ENCODE results near the gene COL4A1. TPM values are rescaled to one million over a fixed set of nuclear protein-coding genes. Genes with fewer than 3 reads are reported as not detected.

Gene COL4A1
- total RNA-seq, 2 experiments from 2014 or later: not detected

- H3K9me3 Mint-ChIP-seq (ENCODE audit: low read depth): no peaks in the 10 kb centered on the region
- no peak overlapping the region for H3K27ac Mint-ChIP-seq
These were observed 40.1 kb upstream of the COL4A1 start for GRCh38 chr13:110347088-110347487.

GRCh38 chr13:110346661-110347067 is 39.7 kb upstream of the COL4A1 start:
- peaks cover 12% of the 10 kb centered on the region for H3K27me3 Mint-ChIP-seq
- H3K4me3 Mint-ChIP-seq: no peak overlapping the region
- H3K27ac Mint-ChIP-seq: no peak overlapping the region
- H3K9me3 Mint-ChIP-seq (ENCODE audit: low read depth): no peaks in the 10 kb centered on the region
- H3K4me1 Mint-ChIP-seq: peaks cover 2% of the 10 kb centered on the region
- no peaks in the 10 kb centered on the region for H3K36me3 Mint-ChIP-seq
- CTCF ChIA-PET: no interaction called here
- ATAC-seq: no peak
- DNase-seq: no peak

More at GRCh38 chr13:110347088-110347487, 40.1 kb upstream of the COL4A1 start:
- ATAC-seq (no peak), DNase-seq (no peak)
- peaks cover 9% of the 10 kb centered on the region for H3K27me3 Mint-ChIP-seq
- no peak overlapping the region for H3K4me3 Mint-ChIP-seq
- CTCF ChIA-PET: no interaction called here
- H3K4me1 Mint-ChIP-seq: no peaks in the 10 kb centered on the region
- H3K36me3 Mint-ChIP-seq: no peaks in the 10 kb centered on the region

DNA sequence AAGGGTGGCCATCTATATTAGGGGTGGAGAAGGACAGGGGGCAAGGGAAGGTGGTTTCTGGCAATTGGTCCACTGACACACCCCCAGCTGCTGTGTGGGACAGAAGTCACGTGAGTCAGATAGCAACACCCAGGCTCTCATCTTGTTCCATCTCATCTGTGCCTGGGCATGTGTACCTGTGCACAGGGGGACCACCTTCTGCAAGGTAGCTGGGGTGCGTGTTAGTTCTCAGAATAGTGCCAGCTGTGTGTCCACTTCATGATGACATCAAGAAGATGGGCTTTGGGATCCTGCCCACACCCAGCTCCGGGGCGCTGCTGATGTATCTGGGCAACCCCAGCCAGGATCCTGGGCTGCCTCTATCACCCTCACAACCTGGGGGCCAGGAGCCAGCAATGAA is 38.7 kb upstream of the COL4A1 start:
- Mint-ChIP-seq H3K9me3 (ENCODE audit: low read depth) (no peaks in the 10 kb centered on the region), H3K4me3 (no peak overlapping the region), H3K36me3 (peaks cover 1% of the 10 kb centered on the region), H3K4me1 (peaks cover 12% of the 10 kb centered on the region), H3K27me3 (peaks cover 20% of the 10 kb centered on the region), H3K27ac (no peak overlapping the region)
- CTCF ChIA-PET: no interaction called here
- ATAC-seq (no peak), DNase-seq (no peak)

DNA sequence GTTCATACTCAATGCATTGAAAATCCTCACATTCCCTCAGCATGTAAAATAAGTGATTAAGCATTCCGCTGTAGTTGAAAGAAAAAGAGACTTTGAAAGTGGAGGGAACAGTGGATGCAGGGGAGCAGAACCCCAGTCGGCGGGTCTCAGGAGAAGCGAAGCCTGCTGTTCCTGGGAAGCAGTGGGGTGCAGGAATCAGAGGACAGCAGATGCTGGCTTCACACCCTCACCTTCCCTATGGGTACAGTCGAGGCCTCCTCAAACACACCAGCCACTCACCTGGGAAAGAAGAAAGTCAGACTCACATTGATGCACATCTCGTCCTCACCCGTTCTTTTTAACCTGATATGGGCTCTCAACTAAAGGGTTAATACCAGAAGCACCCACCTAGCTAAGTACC is 38.3 kb upstream of the COL4A1 start:
- no peak for ATAC-seq
- H3K4me3 Mint-ChIP-seq: no peak overlapping the region
- H3K27me3 Mint-ChIP-seq: peaks cover 23% of the 10 kb centered on the region
- CTCF ChIA-PET: no interaction called here
- H3K36me3 Mint-ChIP-seq: peaks cover 1% of the 10 kb centered on the region
- H3K9me3 Mint-ChIP-seq (ENCODE audit: low read depth): no peaks in the 10 kb centered on the region
- DNase-seq: no peak
- H3K4me1 Mint-ChIP-seq: peaks cover 16% of the 10 kb centered on the region
- H3K27ac Mint-ChIP-seq: no peak overlapping the region

- no peaks in the 10 kb centered on the region for H3K9me3 Mint-ChIP-seq (ENCODE audit: low read depth)
- peaks cover 18% of the 10 kb centered on the region for H3K4me1 Mint-ChIP-seq
- H3K27ac Mint-ChIP-seq: no peak overlapping the region
- DNase-seq (no peak), ATAC-seq (no peak)
- CTCF ChIA-PET: no interaction called here
- peaks cover 1% of the 10 kb centered on the region for H3K36me3 Mint-ChIP-seq
- H3K4me3 Mint-ChIP-seq: no peak overlapping the region
- peaks cover 27% of the 10 kb centered on the region for H3K27me3 Mint-ChIP-seq
These were observed 37.4 kb upstream of the COL4A1 start for GRCh38 chr13:110344320-110344719.

GRCh38 chr13:110343241-110343865 is 36.4 kb upstream of the COL4A1 start:
- no peak overlapping the region for H3K4me3 Mint-ChIP-seq
- DNase-seq: no peak
- ATAC-seq: no peak
- H3K36me3 Mint-ChIP-seq: peaks cover 1% of the 10 kb centered on the region
- CTCF ChIA-PET: no interaction called here
- H3K4me1 Mint-ChIP-seq: peaks cover 18% of the 10 kb centered on the region
- peaks cover 35% of the 10 kb centered on the region for H3K27me3 Mint-ChIP-seq
- no peaks in the 10 kb centered on the region for H3K9me3 Mint-ChIP-seq (ENCODE audit: low read depth)
- H3K27ac Mint-ChIP-seq: no peak overlapping the region

- DNase-seq: no peak
- Mint-ChIP-seq H3K4me1 (peaks cover 18% of the 10 kb centered on the region), H3K27me3 (peaks cover 35% of the 10 kb centered on the region), H3K36me3 (peaks cover 1% of the 10 kb centered on the region), H3K4me3 (no peak overlapping the region), H3K9me3 (ENCODE audit: low read depth) (no peaks in the 10 kb centered on the region), H3K27ac (no peak overlapping the region)
- ATAC-seq: no peak
- CTCF ChIA-PET: no interaction called here
These were observed 35.5 kb upstream of the COL4A1 start for GRCh38 chr13:110342474-110342873.

GRCh38 chr13:110341445-110342244 is 34.7 kb upstream of the COL4A1 start:
- Mint-ChIP-seq H3K27me3 (peaks cover 35% of the 10 kb centered on the region), H3K27ac (no peak overlapping the region), H3K36me3 (peaks cover 1% of the 10 kb centered on the region), H3K4me3 (no peak overlapping the region), H3K4me1 (peaks cover 18% of the 10 kb centered on the region), H3K9me3 (ENCODE audit: low read depth) (no peaks in the 10 kb centered on the region)
- ATAC-seq (no peak), DNase-seq (no peak)
- CTCF ChIA-PET: no interaction called here

DNA sequence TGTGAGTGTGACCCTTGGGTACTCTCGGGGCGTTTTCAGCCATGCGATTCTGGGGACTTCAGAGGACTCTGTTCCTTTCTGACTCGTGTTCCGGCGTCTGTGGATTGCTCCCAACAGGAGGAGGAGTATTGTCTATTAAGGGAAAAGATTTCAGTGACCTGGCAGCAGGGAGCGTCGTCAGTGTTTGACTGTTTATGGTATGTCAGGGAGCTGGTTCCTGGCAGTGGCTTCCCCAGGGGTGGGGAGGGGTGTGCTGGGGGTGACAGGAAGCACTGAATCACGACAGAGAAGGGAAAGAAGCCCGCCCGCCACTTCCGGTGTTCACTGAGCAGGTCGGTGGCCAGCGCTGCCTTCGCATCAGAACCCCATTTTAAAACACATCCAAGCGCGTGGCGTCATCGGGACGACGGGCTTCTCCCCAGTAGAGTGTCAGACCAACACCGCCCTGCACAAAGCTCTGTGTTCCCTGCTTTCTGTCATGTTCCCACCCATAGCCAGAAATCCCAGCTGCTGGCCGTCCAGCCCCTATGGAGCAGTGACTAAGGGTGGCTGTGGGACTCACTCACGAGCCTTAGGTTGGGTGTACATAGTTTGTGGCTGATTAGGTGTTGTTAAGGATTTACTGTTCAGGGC is 34.0 kb upstream of the COL4A1 start:
- H3K27ac Mint-ChIP-seq: no peak overlapping the region
- H3K4me3 Mint-ChIP-seq: no peak overlapping the region
- H3K36me3 Mint-ChIP-seq: peaks cover 1% of the 10 kb centered on the region
- DNase-seq: peak; percentile 69
- peaks cover 37% of the 10 kb centered on the region for H3K27me3 Mint-ChIP-seq
- CTCF ChIA-PET: no interaction called here
- ATAC-seq: peak; percentile 87
- H3K9me3 Mint-ChIP-seq (ENCODE audit: low read depth): no peaks in the 10 kb centered on the region
- H3K4me1 Mint-ChIP-seq: peaks cover 18% of the 10 kb centered on the region

- Mint-ChIP-seq H3K4me3 (no peak overlapping the region), H3K4me1 (peaks cover 18% of the 10 kb centered on the region), H3K9me3 (ENCODE audit: low read depth) (no peaks in the 10 kb centered on the region), H3K27ac (no peak overlapping the region), H3K36me3 (peaks cover 1% of the 10 kb centered on the region), H3K27me3 (peaks cover 37% of the 10 kb centered on the region)
- ATAC-seq: no peak
- CTCF ChIA-PET: no interaction called here
- no peak for DNase-seq
These were observed 33.1 kb upstream of the COL4A1 start for GRCh38 chr13:110339975-110340550.

- Mint-ChIP-seq H3K4me1 (peaks cover 18% of the 10 kb centered on the region), H3K9me3 (ENCODE audit: low read depth) (no peaks in the 10 kb centered on the region), H3K4me3 (no peak overlapping the region), H3K27me3 (peaks cover 37% of the 10 kb centered on the region), H3K36me3 (peaks cover 1% of the 10 kb centered on the region), H3K27ac (no peak overlapping the region)
- DNase-seq: no peak
- CTCF ChIA-PET: no interaction called here
- ATAC-seq: no peak
These were observed 32.3 kb upstream of the COL4A1 start for GRCh38 chr13:110339263-110339662.

DNA sequence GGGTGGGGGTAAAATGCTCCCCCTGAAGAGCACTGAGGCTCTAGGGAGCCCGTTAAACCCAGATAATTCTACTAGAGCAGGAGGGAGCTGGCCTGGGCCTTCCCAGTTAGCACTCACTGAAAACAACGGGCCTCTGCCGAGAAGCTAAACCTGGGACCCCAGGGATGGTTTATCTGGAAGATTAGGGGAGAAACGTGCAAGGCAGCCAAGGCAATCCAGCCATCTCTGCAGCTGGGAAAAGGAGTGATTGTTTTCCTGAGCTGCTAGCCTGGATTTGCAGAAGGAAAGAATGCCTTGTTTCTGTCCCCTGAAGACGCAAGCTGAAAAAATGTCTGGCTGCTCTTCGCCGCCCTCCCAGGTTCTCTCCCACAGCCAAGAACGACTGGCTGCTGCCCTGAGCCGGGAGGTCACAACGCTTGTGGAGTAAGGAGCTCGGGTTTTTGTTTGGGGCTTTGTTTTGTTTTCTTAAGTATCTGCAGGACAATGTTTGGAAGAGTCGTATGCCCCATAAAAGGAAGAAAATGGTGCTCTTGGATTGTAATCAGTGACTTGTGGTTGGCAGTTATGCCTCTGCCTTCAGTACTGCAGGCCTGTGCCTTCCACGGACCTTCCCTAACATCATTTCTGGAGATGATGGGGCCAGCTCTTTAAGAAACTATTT is 31.6 kb upstream of the COL4A1 start:
- no peak overlapping the region for H3K4me3 Mint-ChIP-seq
- DNase-seq (no peak), ATAC-seq (no peak)
- H3K27ac Mint-ChIP-seq: no peak overlapping the region
- H3K9me3 Mint-ChIP-seq (ENCODE audit: low read depth): no peaks in the 10 kb centered on the region
- peaks cover 1% of the 10 kb centered on the region for H3K36me3 Mint-ChIP-seq
- peaks cover 37% of the 10 kb centered on the region for H3K27me3 Mint-ChIP-seq
- H3K4me1 Mint-ChIP-seq: peaks cover 18% of the 10 kb centered on the region
- CTCF ChIA-PET: no interaction called here

DNA sequence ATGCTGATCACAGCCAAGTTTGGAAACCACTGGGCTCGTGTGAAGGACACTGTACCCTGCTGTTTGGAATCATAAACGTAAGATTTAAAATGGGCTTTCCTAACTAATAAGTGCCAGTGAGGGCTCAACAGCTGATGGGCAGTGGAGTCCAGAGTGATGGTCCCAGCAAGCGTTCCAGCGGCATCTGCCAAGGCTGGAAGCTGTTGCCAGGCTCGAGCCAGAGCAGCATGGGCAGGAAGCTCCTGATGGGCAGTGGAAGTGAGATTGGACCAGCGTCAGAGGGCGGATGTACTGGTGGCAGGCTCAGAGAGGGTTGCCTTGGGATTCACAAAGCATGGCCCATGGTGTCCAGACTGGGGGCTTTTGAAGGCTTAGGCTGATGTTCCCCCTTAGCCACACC is 30.3 kb upstream of the COL4A1 start:
- CTCF ChIA-PET: no interaction called here
- H3K36me3 Mint-ChIP-seq: peaks cover 1% of the 10 kb centered on the region
- H3K4me1 Mint-ChIP-seq: peaks cover 18% of the 10 kb centered on the region
- no peak overlapping the region for H3K27ac Mint-ChIP-seq
- H3K9me3 Mint-ChIP-seq (ENCODE audit: low read depth): no peaks in the 10 kb centered on the region
- H3K4me3 Mint-ChIP-seq: no peak overlapping the region
- no peak for DNase-seq
- ATAC-seq: no peak
- H3K27me3 Mint-ChIP-seq: peaks cover 30% of the 10 kb centered on the region
